SK-N-SH (cell line): ENCODE results near the gene ADD2. TPM values are rescaled to one million over a fixed set of nuclear protein-coding genes. Genes with fewer than 3 reads are reported as not detected.
"Not testable (repeated sequence)": the region's sequence is repeated elsewhere in the genome, so short reads cannot be mapped to it uniquely, and the experiment has no call there.

ENCODE experiments used
- CTCF ChIA-PET: fragments of 300-600, 350-600 bp; formaldehyde crosslinking; extraction: SDS; loops from one replicate; lab custom pipeline; 2021; lab: Yijun Ruan, JAX
- POLR2A ChIA-PET: fragments of 350-600 bp; sonication (Branson Sonifier 250); formaldehyde crosslinking; extraction: SDS; loops from one replicate; lab custom pipeline; 2020; ENCODE audit warnings: antibody characterized with exemption, inconsistent platforms; lab: Yijun Ruan, JAX
- DNase-seq: peaks from one replicate; pipeline ENCODE4 v3.0.0; 2012
- H2AFZ ChIP-seq: fragments of 200-600 bp; sonication (generic); 2 replicates; pipeline ENCODE4 v1.8.1; 2016; ENCODE audit warnings: antibody characterized with exemption, mild to moderate bottlenecking, low read depth
- H3F3A ChIP-seq: fragments of 200-600 bp; sonication (generic); replicated peaks from 2 replicates; pipeline ENCODE3; 2016; ENCODE audit warnings: antibody characterized with exemption, mild to moderate bottlenecking; ENCODE audit not compliant: insufficient read depth
- H3K27ac ChIP-seq, 2 experiments: fragments of 200-500 bp in 1 of 2; fragments of 200-600 bp in 1 of 2; sonication (Bioruptor generic) in 1 of 2; sonication (generic), shearing (Covaris generic) in 1 of 2; 2 replicates each; pipeline versions ENCODE4 v1.5.1 to v1.6.1; 2014 to 2016; ENCODE audit warnings: low read depth in 2 of 2, inconsistent platforms in 1 of 2, low read length in 1 of 2, mild to moderate bottlenecking in 1 of 2, mixed read lengths in 1 of 2
- H3K27me3 ChIP-seq: fragments of 200-600 bp; sonication (generic), shearing (Covaris generic); 2 replicates; pipeline ENCODE4 v1.6.1; 2016; ENCODE audit warnings: mixed run types; ENCODE audit not compliant: insufficient read depth
- H3K36me3 ChIP-seq, 2 experiments: fragments of 200-500 bp in 1 of 2; fragments of 200-600 bp in 1 of 2; sonication (Bioruptor generic) in 1 of 2; sonication (generic) in 1 of 2; replicated peaks in 1 of 2; 2 replicates each; pipeline versions ENCODE3 to v1.5.1; 2014 to 2016; ENCODE audit warnings: low read length in 1 of 2, mild to moderate bottlenecking in 1 of 2; ENCODE audit not compliant: insufficient read depth in 2 of 2, control insufficient read depth in 1 of 2
- H3K4me1 ChIP-seq, 2 experiments: fragments of 200-500 bp in 1 of 2; fragments of 200-600 bp in 1 of 2; sonication (Bioruptor generic) in 1 of 2; sonication (generic), shearing (Covaris generic) in 1 of 2; 2 replicates each; pipeline versions ENCODE4 v1.5.1 to v1.6.1; 2014 to 2016; ENCODE audit warnings: low read depth in 1 of 2, low read length in 1 of 2, mixed run types in 1 of 2; ENCODE audit not compliant: insufficient read depth in 2 of 2, control insufficient read depth in 1 of 2
- H3K4me2 ChIP-seq: fragments of 200-600 bp; sonication (generic), shearing (Covaris generic); 2 replicates; pipeline ENCODE4 v1.6.1; 2017; ENCODE audit warnings: mixed run types
- H3K4me3 ChIP-seq, 2 experiments: fragments of 200-500 bp in 1 of 2; fragments of 200-600 bp in 1 of 2; sonication (Bioruptor generic) in 1 of 2; sonication (generic), shearing (Covaris generic) in 1 of 2; 2 replicates each; pipeline versions ENCODE4 v1.5.1 to v1.8.1; 2014 to 2016; ENCODE audit warnings: low read depth in 2 of 2, inconsistent platforms in 1 of 2, low read length in 1 of 2, mild to moderate bottlenecking in 1 of 2, mixed read lengths in 1 of 2, moderate library complexity in 1 of 2
- H3K79me2 ChIP-seq: fragments of 200-600 bp; sonication (generic); 2 replicates; pipeline ENCODE4 v1.8.1; 2017; ENCODE audit warnings: mild to moderate bottlenecking; ENCODE audit not compliant: insufficient read depth
- H3K9ac ChIP-seq: fragments of 200-600 bp; sonication (generic); 2 replicates; pipeline ENCODE4 v1.6.1; 2017; ENCODE audit warnings: mixed run types
- H3K9me2 ChIP-seq: fragments of 200-600 bp; sonication (generic); 2 replicates; pipeline ENCODE4 v1.6.1; 2017; ENCODE audit warnings: mixed run types
- H3K9me3 ChIP-seq: fragments of 200-600 bp; sonication (generic); 2 replicates; pipeline ENCODE4 v1.6.1; 2017; ENCODE audit warnings: mixed run types, mild to moderate bottlenecking, moderate library complexity
- H4K20me1 ChIP-seq: fragments of 200-600 bp; sonication (generic); 2 replicates; pipeline ENCODE4 v1.6.1; 2017; ENCODE audit warnings: mild to moderate bottlenecking, mixed run types; ENCODE audit not compliant: insufficient read depth
- CHD2 ChIP-seq: fragments of 150-350 bp; IDR thresholded peaks from 2 replicates; pipeline ENCODE4 v1.6.1; 2018; ENCODE audit warnings: low read length; ENCODE audit not compliant: partially characterized antibody
- EP300 ChIP-seq, 2 experiments: IDR thresholded peaks; 2 replicates each; pipeline versions ENCODE4 v1.4.0 to v1.6.1; 2012; ENCODE audit warnings: borderline replicate concordance in 1 of 2, low read depth in 1 of 2, low read length in 1 of 2
- FOSL2 ChIP-seq: IDR thresholded peaks from 2 replicates; pipeline ENCODE4 v1.4.0; 2012; ENCODE audit warnings: low read depth, mild to moderate bottlenecking, moderate library complexity, borderline replicate concordance
- FOXJ3 ChIP-seq: sonication (generic); formaldehyde crosslinking; IDR thresholded peaks from 2 replicates; pipeline ENCODE4 v1.5.1; 2020; ENCODE audit warnings: mild to moderate bottlenecking, missing genetic modification reagents
- NFIC ChIP-seq: IDR thresholded peaks from 2 replicates; pipeline ENCODE4 v1.4.0; 2012; ENCODE audit warnings: borderline replicate concordance
- NRF1 ChIP-seq: IDR thresholded peaks from 2 replicates; pipeline ENCODE4 v1.6.1; 2012; ENCODE audit warnings: low read depth, mild to moderate bottlenecking, low read length
- PBX3 ChIP-seq: IDR thresholded peaks from 2 replicates; pipeline ENCODE4; 2012
- RAD21 ChIP-seq: IDR thresholded peaks from 2 replicates; pipeline ENCODE4 v1.6.1; 2012; ENCODE audit warnings: mild to moderate bottlenecking, low read length
- REST ChIP-seq: IDR thresholded peaks from 2 replicates; pipeline ENCODE4 v1.6.1; 2012; ENCODE audit warnings: mild to moderate bottlenecking, low read depth, low read length, moderate library complexity
- RXRA ChIP-seq: IDR thresholded peaks from 2 replicates; pipeline ENCODE4 v1.4.0; 2012; ENCODE audit warnings: low read depth, mild to moderate bottlenecking, borderline replicate concordance
- SMC3 ChIP-seq: IDR thresholded peaks from 2 replicates; pipeline ENCODE4 v1.6.1; 2012; ENCODE audit warnings: low read depth, low read length, improper control_type of control experiment
- WGBS: methylation state at CpG from one replicate; pipeline ENCODE4 v1.1.6; 2017; ENCODE audit warnings: low lambda C conversion rate; 5-methylcytosine and 5-hydroxymethylcytosine counted together
- polyA plus RNA-seq, 3 experiments: library from polyadenylated mRNA; depleted of rRNA; stranded (reverse); fragments of >200 nt; gene quantifications; 2 replicates each; pipeline ENCODE4 v1.2.3, GENCODE V29; 2012

ADD2 gene
- polyA plus RNA-seq, 1 of the 3 experiments (the other 2 are of a cell fraction), result 0.30 TPM

DNA sequence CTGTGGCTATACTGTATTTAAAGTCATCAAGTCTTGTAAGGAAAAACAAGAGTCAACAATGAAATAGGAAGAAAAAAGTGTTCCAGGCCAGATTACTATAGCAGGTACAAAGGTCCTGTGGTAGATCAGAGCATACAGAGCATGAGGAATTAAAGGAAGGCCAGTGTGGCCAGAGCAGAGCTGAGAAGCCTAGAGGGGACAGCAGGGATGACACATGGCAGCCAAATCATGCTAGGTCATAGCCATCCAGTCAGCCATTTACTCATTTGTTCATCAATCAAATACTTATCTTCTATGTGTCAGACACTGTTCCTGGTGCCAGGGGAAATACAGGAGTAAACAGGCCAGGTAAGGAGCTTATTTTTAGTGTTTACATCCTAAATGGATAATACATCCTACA, 24.3 kb downstream of the ADD2 start:
- Histone ChIP-seq H4K20me1 (no peaks in the 10 kb centered on the region), H3K9ac (no peak overlapping the region), H3K9me2 (no peaks in the 10 kb centered on the region), H3K27me3 (no peaks in the 10 kb centered on the region), H3F3A (no peaks in the 10 kb centered on the region), H3K27ac (no peak overlapping the region), H3K9me3 (no peaks in the 10 kb centered on the region), H3K79me2 (no peaks in the 10 kb centered on the region), H3K4me1 (no peaks in the 10 kb centered on the region), H3K4me3 (no peak overlapping the region), H3K36me3 (no peaks in the 10 kb centered on the region), H2AFZ (no peak overlapping the region), H3K4me2 (no peak overlapping the region)
- ChIA-PET CTCF (interaction anchor here (1.3 kb wide), 1 partner anchor 25 kb away, joined by 7 read pairs; the partner anchor contains the start of gene ADD2), POLR2A (no interaction called here)
- TF ChIP-seq CHD2 (no peak), REST (no peak)
- no peak for DNase-seq

GRCh38 chr2:70743068-70743467, 24.9 kb downstream of the ADD2 start:
- no peak overlapping the region for H3K27ac ChIP-seq
- ChIA-PET POLR2A (no interaction called here), CTCF (interaction anchor here (1.1 to 1.3 kb wide), 2 partner anchors 21 to 25 kb away, joined by 3 to 7 read pairs; partner anchors contain the start of gene ADD2)
- no peak for TF ChIP-seq CHD2
- TF ChIP-seq PBX3, result no peak
- no peak for TF ChIP-seq EP300 (IDR thresholded peaks at IDR 0.05; ENCODE audit: borderline replicate concordance in 1 of 2, low read depth in 1 of 2, low read length in 1 of 2)
- no peak for TF ChIP-seq NFIC
- no peak for TF ChIP-seq SMC3
- no peak for TF ChIP-seq REST
- no peak for TF ChIP-seq FOXJ3 (CRISPR knock-in tag)
- no peak for TF ChIP-seq RAD21
- TF ChIP-seq NRF1, result no peak
- TF ChIP-seq RXRA, result no peak
- no peak for TF ChIP-seq FOSL2
- no peaks in the 10 kb centered on the region for H3K27me3 ChIP-seq
- H3K9me2 ChIP-seq, result no peaks in the 10 kb centered on the region
- no peaks in the 10 kb centered on the region for H3K79me2 ChIP-seq
- H3F3A ChIP-seq, result no peaks in the 10 kb centered on the region
- no peak overlapping the region for H3K4me2 ChIP-seq
- no peak overlapping the region for H2AFZ ChIP-seq
- H3K36me3 ChIP-seq, result no peaks in the 10 kb centered on the region
- H4K20me1 ChIP-seq, result no peaks in the 10 kb centered on the region
- no peak for DNase-seq
- no peaks in the 10 kb centered on the region for H3K9me3 ChIP-seq
- no peak overlapping the region for H3K4me3 ChIP-seq
- WGBS, result 52% methylated on average over 4 of the region's 4 CpGs
- H3K9ac ChIP-seq, result no peak overlapping the region
- H3K4me1 ChIP-seq, result no peaks in the 10 kb centered on the region

DNA sequence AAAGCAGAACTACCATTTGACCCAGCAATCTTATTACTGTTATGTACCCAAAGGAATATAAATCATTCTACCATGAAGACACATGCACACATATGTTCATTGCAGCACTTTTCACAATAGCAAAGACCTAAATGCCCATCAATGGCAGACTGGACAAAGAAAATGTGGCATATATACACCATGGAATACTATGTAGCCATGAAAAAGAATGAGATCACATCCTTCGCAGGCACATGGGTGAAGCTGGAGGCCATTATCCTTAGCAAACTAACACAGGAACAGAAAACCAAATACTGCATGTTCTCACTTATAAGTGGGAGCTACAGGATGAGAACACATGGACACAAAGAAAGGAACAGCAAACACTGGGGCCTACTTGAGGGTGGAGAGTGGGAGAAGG, 28.5 kb downstream of the ADD2 start:
- H3K27ac ChIP-seq, H3K9ac ChIP-seq, H3K4me2 ChIP-seq, H2AFZ ChIP-seq, H3K79me2 ChIP-seq, H4K20me1 ChIP-seq, H3K9me3 ChIP-seq, H3K36me3 ChIP-seq, POLR2A ChIA-PET, H3K4me3 ChIP-seq, H3F3A ChIP-seq, DNase-seq, H3K27me3 ChIP-seq, H3K4me1 ChIP-seq, H3K9me2 ChIP-seq: not testable (repeated sequence)
- CTCF ChIA-PET, result interaction anchor here (0.9 to 1.6 kb wide), 3 partner anchors 28 to 54 kb away, joined by 3 read pairs; partner anchors contain the start of gene ADD2
- 75% methylated on average over 1 of the region's 1 CpG for WGBS
